Upper lobe of left lung (tissue), 4 donors: Measurements from ENCODE around the gene SNX20.

Experiments
- CTCF ChIP-seq, 6 experiments: fragments of 450-650 bp in 4 of 6; fragments of 200-600 bp in 2 of 6; sonication (generic) in 2 of 6; IDR thresholded peaks; one replicate each; pipeline ENCODE4 v1.5.1; 2016 to 2019; ENCODE audit warnings: antibody characterized with exemption in 6 of 6
- EP300 ChIP-seq, 4 donors: sonication (generic); formaldehyde crosslinking; IDR thresholded peaks; one replicate each; pipeline ENCODE4 v1.5.1; 2017; ENCODE audit warnings: antibody characterized with exemption in 4 of 4, control low read depth in 2 of 4
- POLR2A ChIP-seq, 4 donors: fragments of 450-650 bp; IDR thresholded peaks; one replicate each; pipeline ENCODE4 v1.5.1; 2016 to 2017; ENCODE audit warnings: antibody characterized with exemption in 4 of 4, mild to moderate bottlenecking in 2 of 4
- POLR2AphosphoS5 ChIP-seq, 2 donors: sonication (generic); formaldehyde crosslinking; IDR thresholded peaks; one replicate each; pipeline ENCODE4 v1.5.1; 2017; ENCODE audit warnings: antibody characterized with exemption in 2 of 2

GRCh38 chr16:50697881-50698767 lies 17.0 kb upstream of the SNX20 start:
- TF ChIP-seq CTCF (IDR thresholded peaks at IDR 0.05) (no peak), POLR2AphosphoS5 (IDR thresholded peaks at IDR 0.05) (peak; percentile 11 to 52), POLR2A (IDR thresholded peaks at IDR 0.05) (peak in 1 of 4 donors; percentile 9), EP300 (IDR thresholded peaks at IDR 0.05) (peak in 1 of 4 donors; percentile 71)
